Purkinje cell (primary cell): Measurements from ENCODE around the gene THBS3. TPM values are rescaled to one million over a fixed set of nuclear protein-coding genes. Genes with fewer than 3 reads are reported as not detected.

ENCODE experiments used
- polyA plus RNA-seq: library from polyadenylated mRNA; unstranded; fragments of >200 nt; fragmentation: Nextera tagmentation; gene quantifications from 2 replicates; pipeline ENCODE4 v1.2.1, GENCODE V29; 2014

The THBS3 gene
- 0.56 and 2.3 TPM in 2 replicates for polyA plus RNA-seq

GRCh38 chr1:155207806-155208540 lies at the start of gene THBS3:
THBS3 (minus strand) TSS chr1:155207897; CDS start chr1:155207876, 21 bp downstream.

GRCh38 chr1:155255243-155256007 lies 47.7 kb upstream of the THBS3 start, which contains the start of gene ENTREP3:
ENTREP3 (minus strand) TSS chr1:155255483; CDS start chr1:155254877, 606 bp downstream.

GRCh38 chr1:155208541-155209311 lies 1.0 kb upstream of the THBS3 start, which contains the start of gene MTX1:
MTX1 (plus strand) TSS chr1:155208695; CDS start chr1:155208805, 110 bp downstream.

GRCh38 chr1:155173478-155174323 lies 34.0 kb downstream of the THBS3 start, which contains the start of gene TRIM46:
TRIM46 (plus strand) TSS chr1:155173849; CDS start chr1:155173967, 118 bp downstream.

GRCh38 chr1:155172732-155173477 lies 34.8 kb downstream of the THBS3 start, which contains the start of gene KRTCAP2:
KRTCAP2 (minus strand) TSS chr1:155173304; CDS start chr1:155173224, 80 bp downstream.

Other genes starting within 250 kb of the THBS3 start
- gene PYGO2, start 246.1 kb downstream of the THBS3 start, polyA plus RNA-seq, result 2.0 and 3.7 TPM in 2 replicates
- gene SHC1, start 237.2 kb downstream of the THBS3 start, polyA plus RNA-seq, result 1.3 and 2.0 TPM in 2 replicates
- gene CKS1B, start 233.2 kb downstream of the THBS3 start, polyA plus RNA-seq, result 48.7 and 52.2 TPM in 2 replicates
- gene FLAD1, start 224.6 kb downstream of the THBS3 start, polyA plus RNA-seq, result 21.8 and 34.5 TPM in 2 replicates
- not detected in 2 replicates for gene LENEP, start 214.3 kb downstream of the THBS3 start, polyA plus RNA-seq
- 0.15 TPM in 1 of 2 replicates, not detected in the other for gene ZBTB7B, start 205.1 kb downstream of the THBS3 start, polyA plus RNA-seq
- gene DCST2, start 174.1 kb downstream of the THBS3 start, polyA plus RNA-seq, result not detected in 2 replicates
- not detected in 2 replicates for gene DCST1, start 174.1 kb downstream of the THBS3 start, polyA plus RNA-seq
- 0.28 and 1.2 TPM in 2 replicates for gene ADAM15, start 156.6 kb downstream of the THBS3 start, polyA plus RNA-seq
- not detected in 2 replicates for gene EFNA4, start 144.2 kb downstream of the THBS3 start, polyA plus RNA-seq
- gene EFNA3, start 129.1 kb downstream of the THBS3 start, polyA plus RNA-seq, result 2.2 and 6.2 TPM in 2 replicates
- gene EFNA1, start 80.0 kb downstream of the THBS3 start, polyA plus RNA-seq, result 1.4 and 3.8 TPM in 2 replicates
- gene SLC50A1, start 72.0 kb downstream of the THBS3 start, polyA plus RNA-seq, result 4.2 and 5.1 TPM in 2 replicates
- gene DPM3, start 67.4 kb downstream of the THBS3 start, polyA plus RNA-seq, result 88.7 and 130 TPM in 2 replicates
- gene KRTCAP2, start 34.6 kb downstream of the THBS3 start, polyA plus RNA-seq, result 468 and 662 TPM in 2 replicates
- gene TRIM46, start 34.0 kb downstream of the THBS3 start, polyA plus RNA-seq, result 0.73 and 2.3 TPM in 2 replicates
- 19.3 and 24.2 TPM in 2 replicates for gene MTX1, start 798 bp upstream of the THBS3 start, polyA plus RNA-seq
- 8.9 and 11.0 TPM in 2 replicates for gene ENTREP3, start 47.6 kb upstream of the THBS3 start, polyA plus RNA-seq
- 127 and 148 TPM in 2 replicates for gene SCAMP3, start 54.5 kb upstream of the THBS3 start, polyA plus RNA-seq
- 4.2 and 7.1 TPM in 2 replicates for gene CLK2, start 65.6 kb upstream of the THBS3 start, polyA plus RNA-seq
- gene HCN3, start 69.6 kb upstream of the THBS3 start, polyA plus RNA-seq, result 1.5 and 4.9 TPM in 2 replicates
- not detected in 2 replicates for gene PKLR, start 93.5 kb upstream of the THBS3 start, polyA plus RNA-seq
- gene FDPS, start 101.0 kb upstream of the THBS3 start, polyA plus RNA-seq, result 54.8 and 91.9 TPM in 2 replicates
- gene RUSC1, start 113.0 kb upstream of the THBS3 start, polyA plus RNA-seq, result 69.1 and 80.0 TPM in 2 replicates